IMR-90 (cell line): ENCODE measurements around the gene PLA2G4E. TPM values are rescaled to one million over a fixed set of nuclear protein-coding genes. Genes with fewer than 3 reads are reported as not detected.

Source experiments
- ATAC-seq: fragments of 200-7000 bp; cut with Tn5 transposase; 2 replicates; pipeline ENCODE4 v1.9.1; 2020; ENCODE audit warnings: low read depth, mild to moderate bottlenecking, moderate library complexity
- BruUV-seq: library from RNA; stranded (reverse); fragments of 400-500 nt; replicated peaks from 2 replicates; lab custom pipeline; 2021; lab: Mats Ljungman, UMichigan
- CTCF ChIA-PET: fragments of 300-600 bp; formaldehyde crosslinking; extraction: SDS; loops from one replicate; lab custom pipeline; 2021; ENCODE audit warnings: antibody characterized with exemption; lab: Yijun Ruan, JAX
- POLR2A ChIA-PET: fragments of 300-600 bp; sonication (Branson Sonifier 250); formaldehyde crosslinking; loops from one replicate; lab custom pipeline; 2022; ENCODE audit warnings: antibody characterized with exemption; ENCODE audit not compliant: unreplicated experiment; lab: Charles Lee
- DNase-seq: peaks from one replicate; pipeline ENCODE4 v3.0.0; 2013
- H2AFZ ChIP-seq: replicated peaks from 2 replicates; pipeline ENCODE3; 2013; ENCODE audit warnings: low read length, mild to moderate bottlenecking; ENCODE audit not compliant: poor library complexity
- H2AK5ac ChIP-seq: 2 replicates; pipeline ENCODE4 v1.6.1; 2013; ENCODE audit warnings: low read depth, low read length, inconsistent platforms
- H2AK9ac ChIP-seq: replicated peaks from 2 replicates; pipeline ENCODE3; 2013; ENCODE audit warnings: mild to moderate bottlenecking, low read depth, low read length, moderate library complexity; ENCODE audit not compliant: poor library complexity
- H2BK120ac ChIP-seq: 2 replicates; pipeline ENCODE4 v1.6.1; 2013; ENCODE audit warnings: low read depth, low read length, inconsistent platforms
- H2BK15ac ChIP-seq: 3 replicates; pipeline ENCODE4 v1.6.1; 2013; ENCODE audit warnings: low read depth, low read length, inconsistent platforms
- H2BK20ac ChIP-seq: 2 replicates; pipeline ENCODE4 v1.6.1; 2013; ENCODE audit warnings: low read depth, mild to moderate bottlenecking, inconsistent platforms, low read length, moderate library complexity
- H2BK5ac ChIP-seq: 2 replicates; pipeline ENCODE4 v1.6.1; 2013; ENCODE audit warnings: mild to moderate bottlenecking, low read depth, low read length, inconsistent platforms; ENCODE audit not compliant: poor library complexity, severe bottlenecking
- H3K14ac ChIP-seq: replicated peaks from 2 replicates; pipeline ENCODE4 v1.6.1; 2013; ENCODE audit warnings: low read depth, low read length, inconsistent platforms
- H3K18ac ChIP-seq: 2 replicates; pipeline ENCODE4 v1.6.1; 2013; ENCODE audit warnings: low read depth, low read length, control low read depth
- H3K23ac ChIP-seq: 2 replicates; pipeline ENCODE4 v1.6.1; 2013; ENCODE audit warnings: low read depth, low read length, inconsistent platforms
- H3K27ac ChIP-seq: 2 replicates; pipeline ENCODE4 v1.5.1; 2013; ENCODE audit warnings: mild to moderate bottlenecking, control low read depth, low read length; ENCODE audit not compliant: insufficient read depth
- H3K27me3 ChIP-seq: 2 replicates; pipeline ENCODE4 v1.6.1; 2013; ENCODE audit warnings: low read length; ENCODE audit not compliant: control insufficient read depth, insufficient read depth
- H3K36me3 ChIP-seq: 2 replicates; pipeline ENCODE4 v1.6.1; 2013; ENCODE audit warnings: low read length, mixed read lengths; ENCODE audit not compliant: control insufficient read depth, insufficient read depth
- H3K4ac ChIP-seq: 2 replicates; pipeline ENCODE4 v1.6.1; 2013; ENCODE audit warnings: low read depth, low read length, inconsistent platforms
- H3K4me1 ChIP-seq: 2 replicates; pipeline ENCODE4 v1.6.1; 2013; ENCODE audit warnings: low read length, mixed read lengths; ENCODE audit not compliant: control insufficient read depth, insufficient read depth
- H3K4me2 ChIP-seq: 2 replicates; pipeline ENCODE4 v1.6.1; 2013; ENCODE audit warnings: low read depth, mild to moderate bottlenecking, control low read depth, low read length, moderate library complexity
- H3K4me3 ChIP-seq: 2 replicates; pipeline ENCODE4 v1.5.1; 2013; ENCODE audit warnings: low read depth, mild to moderate bottlenecking, control low read depth, low read length, moderate library complexity; ENCODE audit not compliant: insufficient read depth
- H3K56ac ChIP-seq: 2 replicates; pipeline ENCODE4 v1.6.1; 2013; ENCODE audit warnings: low read length, inconsistent platforms; ENCODE audit not compliant: insufficient read depth; ENCODE audit errors: extremely low read depth
- H3K79me1 ChIP-seq, 2 experiments: 2 replicates each; pipeline ENCODE4 v1.6.1; 2013; ENCODE audit warnings: low read length in 2 of 2, inconsistent platforms in 1 of 2, low read depth in 1 of 2
- H3K9ac ChIP-seq: 2 replicates; pipeline ENCODE4 v1.6.1; 2013; ENCODE audit warnings: low read depth, low read length, control low read depth
- H3K9me1 ChIP-seq: 2 replicates; pipeline ENCODE4 v1.6.1; 2013; ENCODE audit warnings: low read length, inconsistent platforms; ENCODE audit not compliant: insufficient read depth
- H3K9me3 ChIP-seq: 2 replicates; pipeline ENCODE4 v1.6.1; 2013; ENCODE audit warnings: low read length; ENCODE audit not compliant: control insufficient read depth, insufficient read depth
- H4K20me1 ChIP-seq: 2 replicates; pipeline ENCODE4 v1.6.1; 2013; ENCODE audit warnings: low read length, inconsistent platforms; ENCODE audit not compliant: insufficient read depth
- H4K5ac ChIP-seq: 2 replicates; pipeline ENCODE4 v1.6.1; 2013; ENCODE audit warnings: mild to moderate bottlenecking, low read depth, low read length, control low read depth
- H4K8ac ChIP-seq, 2 experiments: 2 replicates each; pipeline ENCODE4 v1.6.1; 2013; ENCODE audit warnings: low read depth in 2 of 2, low read length in 2 of 2, control low read depth in 1 of 2, inconsistent platforms in 1 of 2
- H4K91ac ChIP-seq: 2 replicates; pipeline ENCODE4 v1.6.1; 2013; ENCODE audit warnings: low read depth, low read length, inconsistent platforms; ENCODE audit not compliant: insufficient read depth
- BHLHE40 ChIP-seq: fragments of 150-350 bp; IDR thresholded peaks from 2 replicates; pipeline ENCODE4 v1.6.1; 2016; ENCODE audit warnings: mild to moderate bottlenecking, low read depth, low read length
- CEBPB ChIP-seq: IDR thresholded peaks from 2 replicates; pipeline ENCODE4 v1.6.1; 2012; ENCODE audit warnings: low read depth, low read length, improper control_type of control experiment
- CHD1 ChIP-seq: IDR thresholded peaks from 2 replicates; pipeline ENCODE4 v1.6.1; 2012; ENCODE audit warnings: low read depth, low read length, improper control_type of control experiment
- CTCF ChIP-seq: conservative IDR thresholded peaks from 2 replicates; pipeline ENCODE4 v1.5.1; 2012; ENCODE audit warnings: mild to moderate bottlenecking, low read depth, low read length, improper control_type of control experiment
- ELK1 ChIP-seq: fragments of 150-350 bp; IDR thresholded peaks from 2 replicates; pipeline ENCODE4 v1.6.1; 2016; ENCODE audit warnings: low read depth, mild to moderate bottlenecking, low read length, moderate library complexity, borderline replicate concordance
- FOS ChIP-seq: fragments of 150-350 bp; IDR thresholded peaks from 2 replicates; pipeline ENCODE4 v1.6.1; 2016; ENCODE audit warnings: low read depth, low read length
- MAFK ChIP-seq: IDR thresholded peaks from 2 replicates; pipeline ENCODE4 v1.6.1; 2012; ENCODE audit warnings: low read depth, low read length, improper control_type of control experiment
- MAZ ChIP-seq: IDR thresholded peaks from 2 replicates; pipeline ENCODE4 v1.6.1; 2012; ENCODE audit warnings: low read depth, mild to moderate bottlenecking, low read length, improper control_type of control experiment, moderate library complexity, borderline replicate concordance
- MXI1 ChIP-seq: IDR thresholded peaks from 2 replicates; pipeline ENCODE4 v1.6.1; 2012; ENCODE audit warnings: low read depth, mild to moderate bottlenecking, low read length, moderate library complexity, borderline replicate concordance
- NFE2L2 ChIP-seq: fragments of 150-350 bp; IDR thresholded peaks from 2 replicates; pipeline ENCODE4 v1.6.1; 2016; ENCODE audit warnings: low read depth, mild to moderate bottlenecking, low read length
- POLR2A ChIP-seq: IDR thresholded peaks from 2 replicates; pipeline ENCODE4 v1.6.1; 2012; ENCODE audit warnings: mild to moderate bottlenecking, low read depth, low read length
- RAD21 ChIP-seq: IDR thresholded peaks from 2 replicates; pipeline ENCODE4 v1.6.1; 2012; ENCODE audit warnings: low read length, improper control_type of control experiment
- RCOR1 ChIP-seq: IDR thresholded peaks from 2 replicates; pipeline ENCODE4 v1.6.1; 2012; ENCODE audit warnings: mild to moderate bottlenecking, low read length, improper control_type of control experiment; ENCODE audit not compliant: insufficient replicate concordance
- RFX5 ChIP-seq: IDR thresholded peaks from 2 replicates; pipeline ENCODE4 v1.8.0; 2012; ENCODE audit warnings: low read depth, mild to moderate bottlenecking, low read length, moderate library complexity
- SMC3 ChIP-seq: fragments of 150-350 bp; IDR thresholded peaks from 2 replicates; pipeline ENCODE4 v1.6.1; 2016; ENCODE audit warnings: low read depth, mild to moderate bottlenecking, antibody characterized with exemption, low read length, moderate library complexity
- WGBS, 2 experiments: methylation state at CpG; one replicate each; pipeline versions ENCODE4 v1.1.5 to v1.1.7; 2013; ENCODE audit warnings: missing lambda C conversion rate in 2 of 2; ENCODE audit not compliant: insufficient read length in 1 of 2; ENCODE audit errors: extremely low coverage in 2 of 2; 5-methylcytosine and 5-hydroxymethylcytosine counted together
- dilution Hi-C: fragments of 300-500 bp; cut with HindIII; formaldehyde crosslinking; loops from one replicate; pipeline ENCODE4 v1.14.3; 2018; ENCODE audit warnings: low sequenced_read_pairs; ENCODE audit not compliant: unreplicated experiment
- in situ Hi-C: fragments of 300-500 bp; cut with MboI; formaldehyde crosslinking; loops from 3 replicates; pipeline ENCODE4 v1.14.3; 2019; ENCODE audit warnings: low sequenced_read_pairs, inconsistent platforms, mixed read lengths
- intact Hi-C: fragments of 100-400 bp; cut with micrococcal nuclease; formaldehyde crosslinking; loops from 2 replicates; pipeline ENCODE4 v1.10.0; 2022
- polyA plus RNA-seq, 3 experiments: library from polyadenylated mRNA; depleted of rRNA; stranded (reverse); fragments of >200 nt; gene quantifications; 2 replicates each; pipeline ENCODE4 v1.2.3, GENCODE V29; 2012; ENCODE audit warnings: low replicate concordance in 1 of 3
- total RNA-seq: library from RNA; depleted of rRNA; stranded (reverse); fragments of >200 nt; gene quantifications from 2 replicates; pipeline ENCODE4 v1.2.3, GENCODE V29; 2012
- TF ChIP-seq, protein P1 (sequence below): fragments of 150-350 bp; IDR thresholded peaks from 2 replicates; pipeline ENCODE4 v1.6.1; 2017; ENCODE audit warnings: mild to moderate bottlenecking, antibody characterized with exemption, low read length, low read depth

Gene PLA2G4E
- total and polyA plus RNA-seq, 2 of the 4 experiments (the other 2 are of a cell fraction): not detected

- Histone ChIP-seq H3K4me3 (no peak overlapping the region), H3K23ac (no peak overlapping the region), H4K8ac (no peak overlapping the region), H2AFZ (peak overlapping the region; percentile 14), H4K5ac (no peak overlapping the region), H3K27ac (no peak overlapping the region), H3K79me1 (no peaks in the 10 kb centered on the region), H3K4ac (no peak overlapping the region), H4K20me1 (no peaks in the 10 kb centered on the region), H3K9me1 (no peaks in the 10 kb centered on the region), H3K36me3 (no peaks in the 10 kb centered on the region), H2BK20ac (no peak overlapping the region), H3K18ac (no peak overlapping the region), H2BK120ac (no peak overlapping the region), H3K4me2 (no peak overlapping the region), H3K4me1 (no peaks in the 10 kb centered on the region), H3K56ac (no peak overlapping the region), H3K14ac (no peak overlapping the region), H4K91ac (no peak overlapping the region), H2BK15ac (no peak overlapping the region), H3K9me3 (no peaks in the 10 kb centered on the region), H3K27me3 (peaks cover 61% of the 10 kb centered on the region), H2BK5ac (no peak overlapping the region), H3K9ac (no peak overlapping the region), H2AK5ac (no peak overlapping the region), H2AK9ac (no peak overlapping the region)
- intact Hi-C loops (no loop called here), dilution Hi-C loops (no loop called here), in situ Hi-C loops (no loop called here)
- BruUV-seq: no TSS peak
- POLR2A ChIA-PET: no interaction called here
- TF ChIP-seq RFX5 (no peak), POLR2A (no peak), CEBPB (no peak), CTCF (no peak), FOS (no peak), MXI1 (no peak), CHD1 (no peak), RCOR1 (no peak), SMC3 (no peak), NFE2L2 (no peak), BHLHE40 (no peak), MAZ (no peak), MAFK (no peak), ELK1 (no peak), RAD21 (no peak)
- TF ChIP-seq, protein P1, sequence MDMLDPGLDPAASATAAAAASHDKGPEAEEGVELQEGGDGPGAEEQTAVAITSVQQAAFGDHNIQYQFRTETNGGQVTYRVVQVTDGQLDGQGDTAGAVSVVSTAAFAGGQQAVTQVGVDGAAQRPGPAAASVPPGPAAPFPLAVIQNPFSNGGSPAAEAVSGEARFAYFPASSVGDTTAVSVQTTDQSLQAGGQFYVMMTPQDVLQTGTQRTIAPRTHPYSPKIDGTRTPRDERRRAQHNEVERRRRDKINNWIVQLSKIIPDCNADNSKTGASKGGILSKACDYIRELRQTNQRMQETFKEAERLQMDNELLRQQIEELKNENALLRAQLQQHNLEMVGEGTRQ: no peak
- WGBS, 2 experiments: 85% methylated on average over 4 of the region's 13 CpGs; no CpG with 5 or more reads in 1 of the 2 experiments
- DNase-seq (no peak), ATAC-seq (no peak)
- CTCF ChIA-PET: no interaction called here
Observed at GRCh38 chr15:41996921-41997592, 23.8 kb downstream of the PLA2G4E start.
